Osteocyte (in vitro differentiated cells): ENCODE data around the gene FAM228B. TPM values are rescaled to one million over a fixed set of nuclear protein-coding genes. Genes with fewer than 3 reads are reported as not detected.
A peak's percentile ranks its signal among the peaks of the same experiment; 100 is the strongest.
"Not testable (repeated sequence)": the region's sequence is repeated elsewhere in the genome, so short reads cannot be mapped to it uniquely, and the experiment has no call there.

Experiments
- DNase-seq: peaks from one replicate; pipeline ENCODE4 v3.0.0; 2021; ENCODE audit warnings: mixed read lengths; ENCODE audit not compliant: unreplicated experiment; ENCODE audit errors: extremely low spot score
- H3K27ac Mint-ChIP-seq: one replicate; pipeline ENCODE4 v1.8.0; 2021; ENCODE audit warnings: mild to moderate bottlenecking, mixed read lengths; ENCODE audit not compliant: unreplicated experiment
- H3K27me3 Mint-ChIP-seq: one replicate; pipeline ENCODE4 v1.8.0; 2021; ENCODE audit warnings: mixed read lengths; ENCODE audit not compliant: unreplicated experiment
- H3K36me3 Mint-ChIP-seq: one replicate; pipeline ENCODE4 v1.8.0; 2021; ENCODE audit warnings: mixed read lengths; ENCODE audit not compliant: unreplicated experiment
- H3K4me1 Mint-ChIP-seq: one replicate; pipeline ENCODE4 v1.8.0; 2021; ENCODE audit warnings: mixed read lengths; ENCODE audit not compliant: unreplicated experiment
- H3K4me3 Mint-ChIP-seq: one replicate; pipeline ENCODE4 v1.8.0; 2021; ENCODE audit warnings: mild to moderate bottlenecking, moderate library complexity, mixed read lengths; ENCODE audit not compliant: unreplicated experiment
- H3K9me3 Mint-ChIP-seq: one replicate; pipeline ENCODE4 v1.8.0; 2021; ENCODE audit warnings: mixed read lengths; ENCODE audit not compliant: unreplicated experiment
- CTCF ChIP-seq: fragments of 200-600 bp; sonication (generic); IDR thresholded peaks from 2 replicates; pipeline ENCODE4 v1.5.0; 2021; ENCODE audit warnings: antibody characterized with exemption, mild to moderate bottlenecking, moderate library complexity
- total RNA-seq: library from RNA; stranded (reverse); gene quantifications from 2 replicates; pipeline ENCODE4 v1.2.1, GENCODE V29; 2021

The FAM228B gene
- total RNA-seq, 1 donor from 2014 or later, result 19.5 TPM

- Mint-ChIP-seq H3K4me3 (no peak overlapping the region), H3K4me1 (peaks cover 23% of the 10 kb centered on the region), H3K27ac (no peak overlapping the region), H3K9me3 (no peaks in the 10 kb centered on the region), H3K36me3 (peaks cover 2% of the 10 kb centered on the region), H3K27me3 (no peaks in the 10 kb centered on the region)
- no peak for DNase-seq
- TF ChIP-seq CTCF, result no peak
Measured at GRCh38 chr2:24121469-24121868, 1.8 kb upstream of the FAM228B start.

GRCh38 chr2:24122366-24123194, 689 bp upstream of the FAM228B start:
- no peak for DNase-seq
- H3K27ac Mint-ChIP-seq, result peak overlapping the region; percentile 79
- no peaks in the 10 kb centered on the region for H3K27me3 Mint-ChIP-seq
- H3K9me3 Mint-ChIP-seq, result no peaks in the 10 kb centered on the region
- H3K4me3 Mint-ChIP-seq, result peak overlapping the region; percentile 75
- peaks cover 23% of the 10 kb centered on the region for H3K4me1 Mint-ChIP-seq
- TF ChIP-seq CTCF, result no peak
- H3K36me3 Mint-ChIP-seq, result peaks cover 2% of the 10 kb centered on the region

GRCh38 chr2:24123922-24124580, 782 bp downstream of the FAM228B start:
- Mint-ChIP-seq H3K4me1 (peaks cover 22% of the 10 kb centered on the region), H3K9me3 (no peaks in the 10 kb centered on the region), H3K4me3 (peak overlapping the region; percentile 80), H3K27ac (peak overlapping the region; percentile 95), H3K27me3 (no peaks in the 10 kb centered on the region), H3K36me3 (peaks cover 8% of the 10 kb centered on the region)
- no peak for TF ChIP-seq CTCF
- DNase-seq, result no peak

DNA sequence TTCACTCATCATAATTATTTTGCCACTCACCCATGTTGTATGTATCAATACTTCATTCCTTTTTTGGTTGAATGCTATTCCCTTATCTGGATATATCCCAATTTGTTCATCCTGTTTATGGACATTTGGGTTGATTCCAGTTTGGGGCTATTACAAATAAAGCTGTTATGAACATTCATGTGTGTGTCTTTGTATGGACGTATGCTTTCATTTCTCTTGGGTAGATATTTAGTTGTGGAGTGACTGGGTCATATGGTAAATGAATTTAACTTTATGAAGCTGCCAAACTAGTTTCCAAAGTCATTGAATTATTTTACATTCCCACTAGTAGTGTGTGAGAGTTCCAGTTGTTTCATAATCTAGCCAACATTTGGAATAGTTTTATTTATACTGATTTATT, 2.7 kb downstream of the FAM228B start:
- Mint-ChIP-seq H3K4me3 (no peak overlapping the region), H3K27me3 (no peaks in the 10 kb centered on the region), H3K9me3 (no peaks in the 10 kb centered on the region), H3K27ac (no peak overlapping the region), H3K36me3 (peaks cover 8% of the 10 kb centered on the region), H3K4me1 (peaks cover 27% of the 10 kb centered on the region)
- no peak for DNase-seq
- TF ChIP-seq CTCF, result no peak

- no peak overlapping the region for H3K27ac Mint-ChIP-seq
- H3K4me3 Mint-ChIP-seq, result no peak overlapping the region
- H3K36me3 Mint-ChIP-seq, result peaks cover 22% of the 10 kb centered on the region
- no peaks in the 10 kb centered on the region for H3K27me3 Mint-ChIP-seq
- DNase-seq, result no peak
- peaks cover 14% of the 10 kb centered on the region for H3K9me3 Mint-ChIP-seq
- TF ChIP-seq CTCF, result no peak
- peaks cover 8% of the 10 kb centered on the region for H3K4me1 Mint-ChIP-seq
Measured at GRCh38 chr2:24132543-24132942, 9.3 kb downstream of the FAM228B start.

- not testable (repeated sequence) for H3K4me3 Mint-ChIP-seq
Measured at GRCh38 chr2:24140305-24140704, 17.0 kb downstream of the FAM228B start.

More at GRCh38 chr2:24140305-24140704, 17.0 kb downstream of the FAM228B start:
- not testable (repeated sequence) for DNase-seq, H3K4me1 Mint-ChIP-seq, H3K9me3 Mint-ChIP-seq, H3K27ac Mint-ChIP-seq, H3K27me3 Mint-ChIP-seq
- peaks cover 13% of the 10 kb centered on the region for H3K36me3 Mint-ChIP-seq
